ENCODE measurements around the gene PHPT1. TPM values are rescaled to one million over a fixed set of nuclear protein-coding genes. Genes with fewer than 3 reads are reported as not detected.

Gene PHPT1
- total RNA-seq, 1 donor from 2014 or later = 215 TPM

DNA sequence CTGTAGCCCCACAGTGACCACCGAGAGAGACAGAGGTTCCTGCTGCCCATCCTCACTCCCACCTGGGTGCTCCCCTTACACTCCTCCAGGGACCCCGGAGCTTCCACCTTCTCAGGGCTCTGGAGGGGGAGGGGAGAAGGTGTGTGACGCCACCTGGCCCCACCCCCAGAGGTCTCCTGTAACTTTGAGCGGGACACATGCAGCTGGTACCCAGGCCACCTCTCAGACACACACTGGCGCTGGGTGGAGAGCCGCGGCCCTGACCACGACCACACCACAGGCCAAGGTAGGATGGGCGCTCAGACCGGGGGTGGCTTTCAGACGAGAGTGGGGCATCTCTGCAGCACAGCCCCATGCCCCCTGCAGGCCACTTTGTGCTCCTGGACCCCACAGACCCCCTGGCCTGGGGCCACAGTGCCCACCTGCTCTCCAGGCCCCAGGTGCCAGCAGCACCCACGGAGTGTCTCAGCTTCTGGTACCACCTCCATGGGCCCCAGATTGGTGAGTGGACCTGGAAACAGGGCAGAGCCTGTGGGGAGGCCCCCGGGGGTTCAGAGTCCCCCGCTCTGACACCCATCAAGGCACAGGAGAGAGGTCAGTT is 7.4 kb downstream of the PHPT1 start:
- TF ChIP-seq, protein P1, sequence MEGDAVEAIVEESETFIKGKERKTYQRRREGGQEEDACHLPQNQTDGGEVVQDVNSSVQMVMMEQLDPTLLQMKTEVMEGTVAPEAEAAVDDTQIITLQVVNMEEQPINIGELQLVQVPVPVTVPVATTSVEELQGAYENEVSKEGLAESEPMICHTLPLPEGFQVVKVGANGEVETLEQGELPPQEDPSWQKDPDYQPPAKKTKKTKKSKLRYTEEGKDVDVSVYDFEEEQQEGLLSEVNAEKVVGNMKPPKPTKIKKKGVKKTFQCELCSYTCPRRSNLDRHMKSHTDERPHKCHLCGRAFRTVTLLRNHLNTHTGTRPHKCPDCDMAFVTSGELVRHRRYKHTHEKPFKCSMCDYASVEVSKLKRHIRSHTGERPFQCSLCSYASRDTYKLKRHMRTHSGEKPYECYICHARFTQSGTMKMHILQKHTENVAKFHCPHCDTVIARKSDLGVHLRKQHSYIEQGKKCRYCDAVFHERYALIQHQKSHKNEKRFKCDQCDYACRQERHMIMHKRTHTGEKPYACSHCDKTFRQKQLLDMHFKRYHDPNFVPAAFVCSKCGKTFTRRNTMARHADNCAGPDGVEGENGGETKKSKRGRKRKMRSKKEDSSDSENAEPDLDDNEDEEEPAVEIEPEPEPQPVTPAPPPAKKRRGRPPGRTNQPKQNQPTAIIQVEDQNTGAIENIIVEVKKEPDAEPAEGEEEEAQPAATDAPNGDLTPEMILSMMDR (IDR thresholded peaks at IDR 0.05; ENCODE audit: insufficient read depth, low read depth, low read length) = no peak
- no peak for TF ChIP-seq EZH2 (IDR thresholded peaks at IDR 0.05; ENCODE audit: insufficient read depth, low read length)
- Histone ChIP-seq H3K27me3 (ENCODE audit: insufficient read depth, low read length) (no peaks in the 10 kb centered on the region), H3K79me2 (ENCODE audit: insufficient read depth, low read length) (no peaks in the 10 kb centered on the region), H3K4me2 (ENCODE audit: low read length) (no peak overlapping the region), H3K9ac (ENCODE audit: low read length) (no peak overlapping the region), H3K4me3 (ENCODE audit: insufficient read depth, low read depth, low read length) (no peak overlapping the region), H3K4me1 (ENCODE audit: insufficient read depth, low read length) (peaks cover 6% of the 10 kb centered on the region), H4K20me1 (ENCODE audit: insufficient read depth, low read length) (peaks cover 21% of the 10 kb centered on the region), H3K9me3 (ENCODE audit: insufficient read depth, low read depth, low read length) (no peaks in the 10 kb centered on the region), H3K36me3 (ENCODE audit: insufficient read depth, low read length) (no peaks in the 10 kb centered on the region), H2AFZ (ENCODE audit: low read depth, low read length) (no peak overlapping the region), H3K27ac (ENCODE audit: low read depth, low read length) (no peak overlapping the region)
- no peaks in the 10 kb centered on the region for H3K9me3 Mint-ChIP-seq (ENCODE audit: unreplicated experiment)
- H3K4me3 Mint-ChIP-seq (ENCODE audit: unreplicated experiment) = no peak overlapping the region
- H3K27ac Mint-ChIP-seq (ENCODE audit: unreplicated experiment) = no peak overlapping the region
- H3K36me3 Mint-ChIP-seq (ENCODE audit: low read depth, unreplicated experiment) = no peaks in the 10 kb centered on the region
- H3K27me3 Mint-ChIP-seq (ENCODE audit: low read depth, unreplicated experiment) = no peaks in the 10 kb centered on the region
- FAIRE-seq (no peak), DNase-seq (ENCODE audit: low read depth) (no peak)
- H3K4me1 Mint-ChIP-seq (ENCODE audit: low read depth, unreplicated experiment) = peaks cover 2% of the 10 kb centered on the region

DNA sequence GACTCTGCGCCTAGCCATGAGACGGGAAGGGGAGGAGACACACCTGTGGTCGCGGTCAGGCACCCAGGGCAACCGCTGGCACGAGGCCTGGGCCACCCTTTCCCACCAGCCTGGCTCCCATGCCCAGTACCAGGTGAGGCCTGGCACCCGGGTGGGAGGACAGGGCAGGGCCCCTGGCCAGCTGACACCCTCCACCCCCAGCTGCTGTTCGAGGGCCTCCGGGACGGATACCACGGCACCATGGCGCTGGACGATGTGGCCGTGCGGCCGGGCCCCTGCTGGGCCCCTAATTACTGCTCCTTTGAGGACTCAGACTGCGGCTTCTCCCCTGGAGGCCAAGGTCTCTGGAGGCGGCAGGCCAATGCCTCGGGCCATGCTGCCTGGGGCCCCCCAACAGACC is 8.0 kb downstream of the PHPT1 start:
- Histone ChIP-seq H3K79me2 (ENCODE audit: insufficient read depth, low read length) (no peaks in the 10 kb centered on the region), H3K9ac (ENCODE audit: low read length) (no peak overlapping the region), H3K9me3 (ENCODE audit: insufficient read depth, low read depth, low read length) (no peaks in the 10 kb centered on the region), H3K36me3 (ENCODE audit: insufficient read depth, low read length) (no peaks in the 10 kb centered on the region), H3K4me3 (ENCODE audit: insufficient read depth, low read depth, low read length) (no peak overlapping the region), H3K27me3 (ENCODE audit: insufficient read depth, low read length) (no peaks in the 10 kb centered on the region), H3K27ac (ENCODE audit: low read depth, low read length) (no peak overlapping the region), H2AFZ (ENCODE audit: low read depth, low read length) (no peak overlapping the region), H3K4me2 (ENCODE audit: low read length) (no peak overlapping the region), H4K20me1 (ENCODE audit: insufficient read depth, low read length) (peaks cover 26% of the 10 kb centered on the region), H3K4me1 (ENCODE audit: insufficient read depth, low read length) (peaks cover 6% of the 10 kb centered on the region)
- Mint-ChIP-seq H3K9me3 (ENCODE audit: unreplicated experiment) (no peaks in the 10 kb centered on the region), H3K4me1 (ENCODE audit: low read depth, unreplicated experiment) (peaks cover 2% of the 10 kb centered on the region), H3K4me3 (ENCODE audit: unreplicated experiment) (no peak overlapping the region), H3K27me3 (ENCODE audit: low read depth, unreplicated experiment) (no peaks in the 10 kb centered on the region), H3K36me3 (ENCODE audit: low read depth, unreplicated experiment) (no peaks in the 10 kb centered on the region), H3K27ac (ENCODE audit: unreplicated experiment) (no peak overlapping the region)
- DNase-seq (ENCODE audit: low read depth) (no peak), FAIRE-seq (no peak)
- TF ChIP-seq EZH2 (IDR thresholded peaks at IDR 0.05; ENCODE audit: insufficient read depth, low read length) = no peak
- TF ChIP-seq, protein P1 (IDR thresholded peaks at IDR 0.05; ENCODE audit: insufficient read depth, low read depth, low read length) = no peak

DNA sequence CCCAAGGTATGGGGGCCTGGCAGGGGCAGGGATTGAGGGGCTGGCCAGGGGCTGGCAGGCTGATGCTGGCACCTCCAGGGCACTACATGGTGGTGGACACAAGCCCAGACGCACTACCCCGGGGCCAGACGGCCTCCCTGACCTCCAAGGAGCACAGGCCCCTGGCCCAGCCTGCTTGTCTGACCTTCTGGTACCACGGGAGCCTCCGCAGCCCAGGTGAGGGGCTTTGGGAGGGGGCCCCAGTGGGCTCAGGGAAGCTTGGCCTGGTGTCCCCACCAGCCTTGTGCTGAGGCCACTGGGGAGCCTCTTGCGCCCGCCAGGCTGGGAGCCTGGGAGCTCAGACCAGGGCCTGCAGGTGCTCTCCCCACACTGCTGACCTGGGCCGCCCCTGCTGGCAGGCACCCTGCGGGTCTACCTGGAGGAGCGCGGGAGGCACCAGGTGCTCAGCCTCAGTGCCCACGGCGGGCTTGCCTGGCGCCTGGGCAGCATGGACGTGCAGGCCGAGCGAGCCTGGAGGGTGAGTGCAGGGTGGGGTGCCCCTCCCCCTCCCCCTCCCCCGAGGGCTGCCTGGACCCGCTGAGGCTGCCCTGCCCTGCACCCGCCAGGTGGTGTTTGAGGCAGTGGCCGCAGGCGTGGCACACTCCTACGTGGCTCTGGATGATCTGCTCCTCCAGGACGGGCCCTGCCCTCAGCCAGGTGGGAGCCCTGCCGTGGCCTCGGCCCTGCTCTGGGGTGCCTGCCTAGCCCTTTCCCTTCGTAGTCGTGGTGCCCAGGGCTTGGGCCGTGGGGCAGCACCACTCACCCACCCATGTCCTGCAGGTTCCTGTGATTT is 8.6 kb downstream of the PHPT1 start:
- Histone ChIP-seq H2AFZ (ENCODE audit: low read depth, low read length) (no peak overlapping the region), H3K4me2 (ENCODE audit: low read length) (no peak overlapping the region), H3K4me1 (ENCODE audit: insufficient read depth, low read length) (peaks cover 6% of the 10 kb centered on the region), H4K20me1 (ENCODE audit: insufficient read depth, low read length) (peaks cover 33% of the 10 kb centered on the region), H3K9me3 (ENCODE audit: insufficient read depth, low read depth, low read length) (no peaks in the 10 kb centered on the region), H3K27ac (ENCODE audit: low read depth, low read length) (no peak overlapping the region), H3K36me3 (ENCODE audit: insufficient read depth, low read length) (no peaks in the 10 kb centered on the region), H3K79me2 (ENCODE audit: insufficient read depth, low read length) (no peaks in the 10 kb centered on the region), H3K9ac (ENCODE audit: low read length) (no peak overlapping the region), H3K27me3 (ENCODE audit: insufficient read depth, low read length) (no peaks in the 10 kb centered on the region), H3K4me3 (ENCODE audit: insufficient read depth, low read depth, low read length) (no peak overlapping the region)
- peaks cover 2% of the 10 kb centered on the region for H3K4me1 Mint-ChIP-seq (ENCODE audit: low read depth, unreplicated experiment)
- DNase-seq (ENCODE audit: low read depth) = no peak
- H3K27ac Mint-ChIP-seq (ENCODE audit: unreplicated experiment) = no peak overlapping the region
- no peak overlapping the region for H3K4me3 Mint-ChIP-seq (ENCODE audit: unreplicated experiment)
- TF ChIP-seq EZH2 (IDR thresholded peaks at IDR 0.05; ENCODE audit: insufficient read depth, low read length) = no peak
- TF ChIP-seq, protein P1 (IDR thresholded peaks at IDR 0.05; ENCODE audit: insufficient read depth, low read depth, low read length) = no peak
- H3K36me3 Mint-ChIP-seq (ENCODE audit: low read depth, unreplicated experiment) = no peaks in the 10 kb centered on the region
- H3K9me3 Mint-ChIP-seq (ENCODE audit: unreplicated experiment) = no peaks in the 10 kb centered on the region
- no peaks in the 10 kb centered on the region for H3K27me3 Mint-ChIP-seq (ENCODE audit: low read depth, unreplicated experiment)
- FAIRE-seq = no peak

Data from astrocyte (in vitro differentiated cells and primary cell).